Measurements from ENCODE around the gene NUP50.

DNA sequence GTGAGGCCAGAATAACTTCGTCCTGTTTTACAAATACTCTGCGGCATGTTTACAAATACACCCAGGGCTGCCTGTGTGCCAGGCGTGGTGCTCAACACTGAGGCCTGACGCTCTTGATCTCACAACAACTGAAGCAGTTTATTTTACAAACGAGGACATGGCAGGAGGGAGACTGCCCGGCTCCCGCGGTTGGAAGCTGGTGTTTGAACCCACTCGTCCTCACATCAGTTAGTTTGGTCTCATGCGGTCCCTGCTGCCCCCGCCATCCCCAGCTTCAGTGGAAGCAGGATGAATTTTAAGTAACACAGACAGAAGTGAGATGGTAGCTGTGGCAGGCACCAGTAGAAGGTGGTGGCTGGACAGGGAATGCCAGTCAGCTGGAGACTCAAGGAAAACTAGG is 60.6 kb downstream of the NUP50 start:
- TF ChIP-seq, protein P1, sequence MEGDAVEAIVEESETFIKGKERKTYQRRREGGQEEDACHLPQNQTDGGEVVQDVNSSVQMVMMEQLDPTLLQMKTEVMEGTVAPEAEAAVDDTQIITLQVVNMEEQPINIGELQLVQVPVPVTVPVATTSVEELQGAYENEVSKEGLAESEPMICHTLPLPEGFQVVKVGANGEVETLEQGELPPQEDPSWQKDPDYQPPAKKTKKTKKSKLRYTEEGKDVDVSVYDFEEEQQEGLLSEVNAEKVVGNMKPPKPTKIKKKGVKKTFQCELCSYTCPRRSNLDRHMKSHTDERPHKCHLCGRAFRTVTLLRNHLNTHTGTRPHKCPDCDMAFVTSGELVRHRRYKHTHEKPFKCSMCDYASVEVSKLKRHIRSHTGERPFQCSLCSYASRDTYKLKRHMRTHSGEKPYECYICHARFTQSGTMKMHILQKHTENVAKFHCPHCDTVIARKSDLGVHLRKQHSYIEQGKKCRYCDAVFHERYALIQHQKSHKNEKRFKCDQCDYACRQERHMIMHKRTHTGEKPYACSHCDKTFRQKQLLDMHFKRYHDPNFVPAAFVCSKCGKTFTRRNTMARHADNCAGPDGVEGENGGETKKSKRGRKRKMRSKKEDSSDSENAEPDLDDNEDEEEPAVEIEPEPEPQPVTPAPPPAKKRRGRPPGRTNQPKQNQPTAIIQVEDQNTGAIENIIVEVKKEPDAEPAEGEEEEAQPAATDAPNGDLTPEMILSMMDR (IDR thresholded peaks at IDR 0.05) = no peak
- TF ChIP-seq EZH2 (IDR thresholded peaks at IDR 0.05; ENCODE audit: borderline replicate concordance, insufficient read depth, low read depth, low read length, poor library complexity, severe bottlenecking) = no peak
